ENCODE measurements around the gene EYA3. TPM values are rescaled to one million over a fixed set of nuclear protein-coding genes. Genes with fewer than 3 reads are reported as not detected.
A peak's percentile ranks its signal among the peaks of the same experiment; 100 is the strongest.

The EYA3 gene
- total and polyA plus RNA-seq, 2 donors (not counting 3 experiments of a cell fraction or from before 2014, with no cell fraction given) = 12.7 to 33.0 TPM

DNA sequence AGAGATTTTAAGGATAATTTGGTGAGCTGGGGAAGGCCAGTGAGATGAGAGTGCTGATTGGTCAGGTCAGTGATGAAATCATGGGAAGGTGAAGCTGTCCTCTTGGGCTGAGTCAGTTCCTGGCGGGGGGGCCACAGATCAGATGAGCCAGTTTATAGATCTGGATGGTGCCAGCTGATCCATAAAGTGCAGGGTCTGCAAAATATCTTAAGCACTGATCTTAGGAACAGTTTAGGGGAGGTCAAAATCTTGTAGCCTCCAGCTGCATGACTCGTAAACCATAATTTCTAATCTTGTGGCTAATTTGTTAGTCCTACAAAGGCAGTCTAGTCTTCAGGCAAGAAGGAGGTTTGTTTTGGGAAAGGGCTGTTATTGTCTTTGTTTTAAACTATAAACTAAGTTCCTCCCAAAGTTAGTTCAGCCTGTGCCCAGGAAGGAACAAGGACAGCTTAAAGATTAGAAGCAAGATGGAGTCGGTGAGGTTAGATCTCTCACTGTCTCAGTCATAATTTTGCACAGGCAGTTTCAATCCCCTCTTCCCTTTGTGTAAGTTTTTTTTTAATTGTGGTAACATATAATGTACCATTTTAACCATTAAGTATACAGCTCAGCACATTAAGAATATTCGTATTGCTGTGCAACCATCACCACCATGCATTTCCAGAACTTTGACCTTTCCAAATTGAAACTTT is 48.7 kb upstream of the EYA3 start:
- Histone ChIP-seq H2AFZ (ENCODE audit: low read depth, low read length) (no peak overlapping the region), H3K9ac (replicated peaks; ENCODE audit: extremely low read depth, insufficient read depth, low read length) (no peak overlapping the region), H4K20me1 (replicated peaks; ENCODE audit: control insufficient read depth, extremely low read depth, insufficient read depth, low read length) (no peaks in the 10 kb centered on the region), H3K27me3 (ENCODE audit: control insufficient read depth in 2 of 2, insufficient read depth in 2 of 2, low read length in 2 of 2) (no peaks in the 10 kb centered on the region), H3K4me2 (ENCODE audit: insufficient read depth, low read length) (no peak overlapping the region), H3K27ac (ENCODE audit: insufficient read depth, low read depth, low read length) (no peak overlapping the region), H3K4me3 (replicated peaks in 1 of 3; ENCODE audit: insufficient read depth in 1 of 3, low read depth in 1 of 3, low read length in 3 of 3) (no peak overlapping the region), H3K9me3 (replicated peaks; ENCODE audit: control insufficient read depth, insufficient read depth, low read length) (no peaks in the 10 kb centered on the region), H3K9me1 (replicated peaks; ENCODE audit: control insufficient read depth, extremely low read depth, insufficient read depth, low read length) (no peaks in the 10 kb centered on the region), H3K36me3 (ENCODE audit: control insufficient read depth in 2 of 2, extremely low read depth in 1 of 2, insufficient read depth in 2 of 2, low read length in 2 of 2) (no peaks in the 10 kb centered on the region), H3K79me2 (ENCODE audit: control insufficient read depth, insufficient read depth, low read length) (no peaks in the 10 kb centered on the region), H3K4me1 (ENCODE audit: control insufficient read depth, extremely low read depth, insufficient read depth, low read length) (no peaks in the 10 kb centered on the region)
- CTCF ChIA-PET = interaction anchor here (0.6 to 1.5 kb wide), 2 partner anchors 45 to 86 kb away, joined by 4 to 5 read pairs; no protein-coding TSS in a partner anchor
- FAIRE-seq (peak; percentile 4), DNase-seq (ENCODE audit: low read depth, low spot score) (no peak)
- intact Hi-C loops (cut with micrococcal nuclease) (no loop called here), dilution Hi-C loops (cut with MboI; ENCODE audit: extremely low pct_ligation_motif_present, low sequenced_read_pairs) (no loop called here)
- no peak for TF ChIP-seq MYC (IDR thresholded peaks at IDR 0.05; ENCODE audit: low read depth, low read length)
- no peak for TF ChIP-seq POLR2AphosphoS5 (IDR thresholded peaks at IDR 0.05; ENCODE audit: insufficient read depth, low read depth, low read length)
- peak; percentile 28 for TF ChIP-seq FOS (IDR thresholded peaks at IDR 0.05; ENCODE audit: borderline replicate concordance, insufficient read depth, low read length)
- POLR2A ChIA-PET = no interaction called here
- BruUV-seq (replicated peaks) = no TSS peak

- TF ChIP-seq, protein P1, sequence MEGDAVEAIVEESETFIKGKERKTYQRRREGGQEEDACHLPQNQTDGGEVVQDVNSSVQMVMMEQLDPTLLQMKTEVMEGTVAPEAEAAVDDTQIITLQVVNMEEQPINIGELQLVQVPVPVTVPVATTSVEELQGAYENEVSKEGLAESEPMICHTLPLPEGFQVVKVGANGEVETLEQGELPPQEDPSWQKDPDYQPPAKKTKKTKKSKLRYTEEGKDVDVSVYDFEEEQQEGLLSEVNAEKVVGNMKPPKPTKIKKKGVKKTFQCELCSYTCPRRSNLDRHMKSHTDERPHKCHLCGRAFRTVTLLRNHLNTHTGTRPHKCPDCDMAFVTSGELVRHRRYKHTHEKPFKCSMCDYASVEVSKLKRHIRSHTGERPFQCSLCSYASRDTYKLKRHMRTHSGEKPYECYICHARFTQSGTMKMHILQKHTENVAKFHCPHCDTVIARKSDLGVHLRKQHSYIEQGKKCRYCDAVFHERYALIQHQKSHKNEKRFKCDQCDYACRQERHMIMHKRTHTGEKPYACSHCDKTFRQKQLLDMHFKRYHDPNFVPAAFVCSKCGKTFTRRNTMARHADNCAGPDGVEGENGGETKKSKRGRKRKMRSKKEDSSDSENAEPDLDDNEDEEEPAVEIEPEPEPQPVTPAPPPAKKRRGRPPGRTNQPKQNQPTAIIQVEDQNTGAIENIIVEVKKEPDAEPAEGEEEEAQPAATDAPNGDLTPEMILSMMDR (IDR thresholded peaks at IDR 0.05; ENCODE audit: extremely low read depth in 1 of 2, insufficient read depth in 1 of 2, low read depth in 1 of 2, low read length in 2 of 2) = no peak
- TF ChIP-seq EZH2 (IDR thresholded peaks at IDR 0.05; ENCODE audit: borderline replicate concordance, low read depth, low read length, severe bottlenecking) (no peak), GATA2 (IDR thresholded peaks at IDR 0.05; ENCODE audit: insufficient read depth, insufficient read length, low read depth, low read length) (no peak), POLR2A (IDR thresholded peaks at IDR 0.05; ENCODE audit: low read depth, low read length) (no peak), MAX (IDR thresholded peaks at IDR 0.05; ENCODE audit: insufficient read depth, insufficient read length) (no peak), JUN (IDR thresholded peaks at IDR 0.05; ENCODE audit: borderline replicate concordance, insufficient read depth, insufficient read length, low read depth) (no peak), MYC (IDR thresholded peaks at IDR 0.05; ENCODE audit: low read depth, low read length) (no peak), POLR2AphosphoS5 (IDR thresholded peaks at IDR 0.05; ENCODE audit: insufficient read depth, low read depth, low read length) (no peak), FOS (IDR thresholded peaks at IDR 0.05; ENCODE audit: borderline replicate concordance, insufficient read depth, low read length) (no peak)
- no peaks in the 10 kb centered on the region for H4K20me1 ChIP-seq (replicated peaks; ENCODE audit: control insufficient read depth, extremely low read depth, insufficient read depth, low read length)
- H3K27me3 ChIP-seq (ENCODE audit: control insufficient read depth in 2 of 2, insufficient read depth in 2 of 2, low read length in 2 of 2) = no peaks in the 10 kb centered on the region
- H3K4me3 ChIP-seq (replicated peaks in 1 of 3; ENCODE audit: insufficient read depth in 1 of 3, low read depth in 1 of 3, low read length in 3 of 3) = no peak overlapping the region
- POLR2A ChIA-PET = no interaction called here
- H3K9me3 ChIP-seq (replicated peaks; ENCODE audit: control insufficient read depth, insufficient read depth, low read length) = no peaks in the 10 kb centered on the region
- H3K9ac ChIP-seq (replicated peaks; ENCODE audit: extremely low read depth, insufficient read depth, low read length) = no peak overlapping the region
- no peaks in the 10 kb centered on the region for H3K36me3 ChIP-seq (ENCODE audit: control insufficient read depth in 2 of 2, extremely low read depth in 1 of 2, insufficient read depth in 2 of 2, low read length in 2 of 2)
- CTCF ChIA-PET = interaction anchor here (1.0 to 1.5 kb wide), 2 partner anchors 45 to 100 kb away, joined by 3 to 4 read pairs; no protein-coding TSS in a partner anchor
- H3K4me1 ChIP-seq (ENCODE audit: control insufficient read depth, extremely low read depth, insufficient read depth, low read length) = no peaks in the 10 kb centered on the region
- FAIRE-seq (no peak), DNase-seq (ENCODE audit: low read depth, low spot score) (no peak)
- no peak overlapping the region for H3K4me2 ChIP-seq (ENCODE audit: insufficient read depth, low read length)
- H2AFZ ChIP-seq (ENCODE audit: low read depth, low read length) = no peak overlapping the region
- intact Hi-C loops (cut with micrococcal nuclease) = no loop called here
- dilution Hi-C loops (cut with MboI; ENCODE audit: extremely low pct_ligation_motif_present, low sequenced_read_pairs) = no loop called here
- H3K9me1 ChIP-seq (replicated peaks; ENCODE audit: control insufficient read depth, extremely low read depth, insufficient read depth, low read length) = no peaks in the 10 kb centered on the region
- no peak overlapping the region for H3K27ac ChIP-seq (ENCODE audit: insufficient read depth, low read depth, low read length)
- H3K79me2 ChIP-seq (ENCODE audit: control insufficient read depth, insufficient read depth, low read length) = no peaks in the 10 kb centered on the region
- BruUV-seq (replicated peaks) = no TSS peak
These were observed 47.9 kb upstream of the EYA3 start for GRCh38 chr1:28136169-28136921.

All from endothelial cell of umbilical vein (primary cell).